Epithelial cell of esophagus (primary cell): Measurements from ENCODE around the gene ZNF182.
A peak's percentile ranks its signal among the peaks of the same experiment; 100 is the strongest.
"Not testable (repeated sequence)": the region's sequence is repeated elsewhere in the genome, so short reads cannot be mapped to it uniquely, and the experiment has no call there.

Experiments used
- DNase-seq: peaks from one replicate; pipeline ENCODE4 v3.0.0; 2010; ENCODE audit warnings: low read depth
- H3K4me3 ChIP-seq: 2 replicates; pipeline ENCODE4 v1.5.1; 2011; ENCODE audit warnings: mild to moderate bottlenecking, low read length, control low read depth
- CTCF ChIP-seq: IDR thresholded peaks from 2 replicates; pipeline ENCODE4 v1.5.1; 2011; ENCODE audit warnings: low read depth, mild to moderate bottlenecking, low read length, control low read depth, inconsistent platforms; ENCODE audit not compliant: insufficient read depth; ENCODE audit errors: missing control alignments

The ZNF182 gene

GRCh38 chrX:47941423-47941822 lies 62.4 kb downstream of the ZNF182 start:
- no peak for TF ChIP-seq CTCF

GRCh38 chrX:47940448-47940847 lies 63.3 kb downstream of the ZNF182 start:
- TF ChIP-seq CTCF: no peak
- DNase-seq: no peak
- H3K4me3 ChIP-seq: no peak overlapping the region

More at GRCh38 chrX:47941423-47941822, 62.4 kb downstream of the ZNF182 start:
- peak; percentile 1 for DNase-seq
- no peak overlapping the region for H3K4me3 ChIP-seq

DNA sequence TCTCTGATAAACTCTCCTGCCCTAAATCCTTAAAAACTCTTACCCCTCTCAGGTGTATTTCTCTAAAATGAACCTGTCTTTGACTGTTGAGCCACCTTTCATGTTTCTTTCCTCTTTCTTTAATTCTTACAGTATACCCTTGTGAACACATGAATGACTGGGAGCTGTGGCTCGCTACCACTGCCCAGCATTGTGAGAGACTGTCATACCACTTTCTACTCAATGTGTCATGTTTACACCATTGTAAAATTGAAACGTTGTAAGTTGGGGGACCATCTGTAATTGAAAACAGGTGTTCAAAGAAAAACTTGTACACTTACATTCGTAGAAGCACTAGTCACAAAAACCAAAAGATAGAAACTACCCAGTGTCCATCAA lies 66.9 kb downstream of the ZNF182 start:
- no peak for TF ChIP-seq CTCF
- DNase-seq: no peak
- H3K4me3 ChIP-seq: no peak overlapping the region

DNA sequence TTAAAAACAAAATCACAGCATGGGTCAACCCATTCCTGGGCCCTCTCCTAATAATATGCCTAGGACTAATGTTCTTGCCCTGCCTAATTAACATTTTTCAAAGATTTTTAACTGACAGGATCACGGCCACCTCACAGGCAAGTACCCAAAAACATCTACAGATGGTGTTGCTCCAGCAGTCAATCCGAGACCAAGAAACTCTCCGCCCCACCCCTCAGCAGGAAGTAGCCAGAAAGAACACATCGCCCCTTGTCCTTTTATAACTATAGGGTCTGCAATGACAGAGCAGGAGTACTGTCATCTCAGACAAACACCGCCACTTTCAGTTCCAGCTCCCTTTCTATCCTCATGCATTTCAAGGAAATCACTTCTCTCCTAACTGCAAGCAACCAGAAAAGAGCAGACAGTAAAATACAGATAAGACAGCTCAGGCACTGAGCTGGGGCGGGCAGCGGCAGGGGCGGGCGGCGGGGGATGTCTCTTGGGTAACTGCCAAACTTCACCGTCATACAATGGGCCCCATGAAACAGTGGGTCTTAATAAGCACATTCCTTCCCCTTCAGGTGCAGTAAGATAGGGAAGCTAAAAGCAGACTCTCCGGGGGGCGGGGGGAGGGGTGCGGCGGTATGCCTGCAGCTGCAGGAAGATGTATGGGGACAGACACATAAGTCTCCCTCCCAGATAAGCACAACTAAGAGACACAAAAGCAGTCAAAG lies 67.4 kb downstream of the ZNF182 start:
- TF ChIP-seq CTCF: no peak
- no peak for DNase-seq
- H3K4me3 ChIP-seq: no peak overlapping the region

DNA sequence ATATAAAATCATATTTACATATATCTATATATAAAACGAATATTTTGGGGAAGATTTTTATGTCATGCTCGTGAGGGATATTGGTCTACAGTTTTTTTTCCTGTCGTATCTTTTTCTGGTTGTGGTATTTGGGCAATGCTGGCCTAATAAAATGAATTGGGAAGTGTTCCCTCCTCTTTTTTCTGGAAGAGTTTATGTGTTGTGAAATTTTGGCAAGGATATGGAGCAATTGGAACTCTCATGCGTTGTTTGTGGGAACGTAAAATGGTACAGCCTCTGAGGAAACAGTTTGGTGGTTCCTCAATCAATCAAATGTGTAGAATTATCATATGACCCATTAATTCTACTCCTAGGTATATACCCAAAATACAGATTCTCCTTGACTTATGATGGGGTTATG lies 69.8 kb downstream of the ZNF182 start:
- DNase-seq: no peak
- no peak overlapping the region for H3K4me3 ChIP-seq
- no peak for TF ChIP-seq CTCF

DNA sequence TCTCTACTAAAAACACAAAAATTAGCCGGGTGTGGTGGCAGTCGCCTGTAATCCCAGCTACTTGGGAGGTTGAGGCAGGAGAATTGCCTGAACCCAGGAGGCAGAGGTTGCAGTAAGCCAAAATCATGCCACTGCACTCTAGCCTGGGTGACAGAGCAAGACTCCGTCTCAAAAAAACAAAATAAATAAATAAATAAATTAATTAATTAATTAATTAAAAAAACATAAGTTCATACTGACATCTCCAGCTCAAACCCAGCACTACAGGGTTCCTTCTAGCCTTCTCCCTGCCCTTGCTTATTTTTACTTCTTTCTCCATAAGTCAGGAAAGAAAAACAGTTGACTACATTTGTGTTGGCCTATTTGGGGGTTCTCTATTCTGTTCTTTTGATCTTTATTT lies 71.8 kb downstream of the ZNF182 start:
- H3K4me3 ChIP-seq, DNase-seq: not testable (repeated sequence)

DNA sequence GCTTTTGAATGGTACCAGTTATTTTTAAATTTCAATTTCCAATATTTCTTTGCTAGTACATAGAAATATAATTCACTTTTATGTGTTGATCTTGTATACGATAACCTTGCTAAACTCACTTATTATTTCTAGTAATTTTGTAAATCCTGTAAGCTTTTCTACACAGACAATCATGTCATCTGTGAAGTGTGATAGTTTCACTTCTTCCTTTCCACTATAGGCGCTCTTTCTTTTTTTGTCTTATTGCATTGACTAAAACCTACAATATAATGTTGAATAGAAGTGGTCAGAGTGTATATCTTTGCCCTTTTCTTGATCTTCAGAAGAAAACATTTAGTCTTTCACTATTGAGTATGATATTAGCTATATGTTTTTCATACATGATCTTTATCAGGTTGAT lies 76.6 kb downstream of the ZNF182 start:
- H3K4me3 ChIP-seq: no peak overlapping the region
- DNase-seq: no peak
- no peak for TF ChIP-seq CTCF
